Keratinocyte (primary cell): ENCODE data around the gene RBSN. TPM values are rescaled to one million over a fixed set of nuclear protein-coding genes. Genes with fewer than 3 reads are reported as not detected.

Experiments
- DNase-seq: peaks from one replicate; pipeline ENCODE4 v3.0.0-alpha.2; 2011; ENCODE audit warnings: low read depth, missing footprints, low spot score
- FAIRE-seq: peaks from 2 replicates; lab custom pipeline; 2011; peaks lifted over from hg19 to GRCh38; lab: Jason Lieb, UNC
- H2AFZ ChIP-seq: 2 replicates; pipeline ENCODE4 v1.6.0; 2012; ENCODE audit warnings: low read length, control low read depth, inconsistent platforms; ENCODE audit not compliant: control insufficient read depth
- H3K27ac ChIP-seq: 2 replicates; pipeline ENCODE4 v1.5.1; 2011; ENCODE audit warnings: low read length; ENCODE audit not compliant: control insufficient read depth, insufficient read depth
- H3K27me3 ChIP-seq: 3 replicates; pipeline ENCODE4 v1.6.0; 2011; ENCODE audit warnings: low read length; ENCODE audit not compliant: control insufficient read depth, insufficient read depth; ENCODE audit errors: extremely low read depth
- H3K36me3 ChIP-seq, 2 experiments: 2 replicates in 1 of 2; 3 replicates in 1 of 2; pipeline ENCODE4 v1.5.1; 2011; ENCODE audit warnings: low read length in 2 of 2, mild to moderate bottlenecking in 1 of 2; ENCODE audit not compliant: control insufficient read depth in 2 of 2, insufficient read depth in 2 of 2; ENCODE audit errors: extremely low read depth in 1 of 2
- H3K4me1 ChIP-seq: 3 replicates; pipeline ENCODE4 v1.5.1; 2011; ENCODE audit warnings: low read length; ENCODE audit not compliant: control insufficient read depth, insufficient read depth; ENCODE audit errors: extremely low read depth
- H3K4me2 ChIP-seq: 3 replicates; pipeline ENCODE4 v1.6.0; 2011; ENCODE audit warnings: low read depth, low read length; ENCODE audit not compliant: control insufficient read depth, insufficient read depth; ENCODE audit errors: extremely low read depth
- H3K4me3 ChIP-seq, 3 experiments: fragments of 200-600 bp in 1 of 3; sonication (generic) in 1 of 3; 2 replicates in 2 of 3; 3 replicates in 1 of 3; pipeline ENCODE4 v1.5.1; 2011 to 2016; ENCODE audit warnings: low read length in 3 of 3, mild to moderate bottlenecking in 3 of 3, control low read depth in 2 of 3, inconsistent platforms in 1 of 3, low read depth in 1 of 3, mixed read lengths in 1 of 3, mixed run types in 1 of 3, moderate library complexity in 1 of 3; ENCODE audit not compliant: control insufficient read depth in 2 of 3, insufficient read depth in 2 of 3; ENCODE audit errors: extremely low read depth in 1 of 3
- H3K79me2 ChIP-seq: 2 replicates; pipeline ENCODE4 v1.6.0; 2012; ENCODE audit warnings: low read length; ENCODE audit not compliant: control insufficient read depth, insufficient read depth
- H3K9ac ChIP-seq: 3 replicates; pipeline ENCODE4 v1.6.0; 2011; ENCODE audit warnings: low read length; ENCODE audit not compliant: control insufficient read depth, insufficient read depth; ENCODE audit errors: extremely low read depth
- H3K9me1 ChIP-seq: 3 replicates; pipeline ENCODE4 v1.6.0; 2011; ENCODE audit warnings: low read length; ENCODE audit not compliant: control insufficient read depth, insufficient read depth; ENCODE audit errors: extremely low read depth
- H3K9me3 ChIP-seq: 2 replicates; pipeline ENCODE4 v1.5.1; 2012; ENCODE audit warnings: low read depth, low read length; ENCODE audit not compliant: control insufficient read depth
- H4K20me1 ChIP-seq: 3 replicates; pipeline ENCODE4 v1.6.0; 2011; ENCODE audit warnings: low read length; ENCODE audit not compliant: control insufficient read depth, insufficient read depth; ENCODE audit errors: extremely low read depth
- CTCF ChIP-seq, 3 experiments: IDR thresholded peaks in 1 of 3; conservative IDR thresholded peaks in 1 of 3; optimal IDR thresholded peaks in 1 of 3; 2 replicates in 2 of 3; 3 replicates in 1 of 3; pipeline versions ENCODE3 to v1.5.1; 2011; ENCODE audit warnings: low read length in 3 of 3, mild to moderate bottlenecking in 3 of 3, moderate library complexity in 2 of 3, control low read depth in 1 of 3, inconsistent platforms in 1 of 3; ENCODE audit not compliant: insufficient read depth in 2 of 3; ENCODE audit errors: extremely low read depth in 1 of 3
- EZH2 ChIP-seq: IDR thresholded peaks from one replicate; pipeline ENCODE4 v1.6.1; 2012; ENCODE audit warnings: inconsistent platforms, mild to moderate bottlenecking, low read length, moderate library complexity
- dilution Hi-C: fragments of 300-500 bp; cut with MboI; formaldehyde crosslinking; loops from one replicate; pipeline ENCODE4 v1.7.0; 2020; ENCODE audit warnings: low sequenced_read_pairs; ENCODE audit not compliant: extremely low pct_ligation_motif_present
- polyA plus RNA-seq, 5 experiments: library from polyadenylated mRNA; depleted of rRNA in 3 of 5; stranded (reverse) in 3 of 5; stranded (forward) in 1 of 5; unstranded in 1 of 5; fragments of >200 nt; gene quantifications; 1 replicate in 1 of 5; 2 replicates in 3 of 5; 3 replicates in 1 of 5; pipeline versions ENCODE4 v1.2.1 to v1.2.3, GENCODE V29; 2011 to 2012; ENCODE audit warnings: missing spikeins in 2 of 5, low read depth in 1 of 5, low replicate concordance in 1 of 5

Gene RBSN
- polyA plus RNA-seq, 1 donor (not counting 4 experiments of a cell fraction or from before 2014, with no cell fraction given) = 8.4 TPM

DNA sequence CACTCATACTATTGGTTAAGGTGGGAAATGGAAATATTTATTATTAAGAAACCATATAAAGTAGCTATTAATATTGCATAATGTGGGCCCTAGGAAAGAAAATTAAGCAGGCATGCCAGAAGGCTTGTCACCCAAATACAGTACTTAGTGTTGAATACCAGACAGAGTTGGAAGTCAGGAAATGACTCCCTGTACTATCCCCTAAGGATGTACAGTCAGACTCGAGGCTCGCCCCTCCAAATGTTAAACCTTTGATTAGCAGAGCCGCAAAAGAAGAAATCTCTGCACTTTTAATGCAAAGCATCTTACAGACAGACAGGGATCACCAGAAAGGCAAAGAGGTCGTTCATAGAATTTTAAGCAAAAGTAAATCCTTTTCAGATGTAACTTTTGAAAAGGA, 11.3 kb upstream of the RBSN start:
- Histone ChIP-seq H2AFZ (no peak overlapping the region), H3K9ac (no peak overlapping the region), H3K79me2 (no peaks in the 10 kb centered on the region), H4K20me1 (no peaks in the 10 kb centered on the region), H3K9me3 (no peaks in the 10 kb centered on the region), H3K36me3 (no peaks in the 10 kb centered on the region), H3K4me2 (no peak overlapping the region), H3K4me1 (no peaks in the 10 kb centered on the region), H3K27me3 (no peaks in the 10 kb centered on the region), H3K4me3 (no peak overlapping the region), H3K27ac (no peak overlapping the region), H3K9me1 (no peaks in the 10 kb centered on the region)
- dilution Hi-C loops = no loop called here
- FAIRE-seq = no peak
- no peak for DNase-seq
- no peak for TF ChIP-seq EZH2
- TF ChIP-seq CTCF (optimal IDR thresholded peaks at IDR 0.05 in 1 of 3, IDR thresholded peaks at IDR 0.05 in 1 of 3, conservative IDR thresholded peaks at IDR 0.05 in 1 of 3; ENCODE audit: extremely low read depth in 1 of 3, insufficient read depth in 2 of 3, low read length in 3 of 3) = no peak

DNA sequence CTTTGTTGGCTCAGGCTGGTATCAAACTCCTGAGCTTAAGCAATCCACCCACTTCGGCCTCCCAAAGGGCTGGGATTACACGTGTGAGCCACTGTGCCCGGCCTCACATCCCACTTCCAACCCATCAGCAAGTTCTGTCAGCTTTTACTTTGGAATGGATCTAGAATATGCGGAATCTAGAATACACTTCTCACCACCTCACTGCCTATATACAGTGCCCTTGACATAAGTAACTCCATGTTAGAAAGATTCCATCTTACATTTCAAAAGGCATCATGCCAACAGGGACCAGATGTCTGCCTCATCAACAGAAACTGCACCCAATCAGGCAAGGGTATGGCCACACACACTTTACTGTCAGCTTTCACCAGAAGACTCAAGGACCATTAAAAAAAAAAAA, 9.9 kb upstream of the RBSN start:
- Histone ChIP-seq H3K4me3 (no peak overlapping the region), H3K9me3 (no peaks in the 10 kb centered on the region), H3K27me3 (no peaks in the 10 kb centered on the region), H2AFZ (no peak overlapping the region), H3K9ac (no peak overlapping the region), H3K36me3 (no peaks in the 10 kb centered on the region), H3K79me2 (no peaks in the 10 kb centered on the region), H3K9me1 (no peaks in the 10 kb centered on the region), H3K4me2 (no peak overlapping the region), H4K20me1 (no peaks in the 10 kb centered on the region), H3K4me1 (no peaks in the 10 kb centered on the region), H3K27ac (no peak overlapping the region)
- FAIRE-seq = no peak
- TF ChIP-seq EZH2 (no peak), CTCF (optimal IDR thresholded peaks at IDR 0.05 in 1 of 3, IDR thresholded peaks at IDR 0.05 in 1 of 3, conservative IDR thresholded peaks at IDR 0.05 in 1 of 3; ENCODE audit: extremely low read depth in 1 of 3, insufficient read depth in 2 of 3, low read length in 3 of 3) (no peak)
- no peak for DNase-seq
- dilution Hi-C loops = no loop called here
